HG02642 (cell line): ENCODE measurements around the gene FBXW11.
"Not testable (repeated sequence)": the region's sequence is repeated elsewhere in the genome, so short reads cannot be mapped to it uniquely, and the experiment has no call there.

ENCODE experiments used
- ATAC-seq: cut with Tn5 transposase; IDR thresholded peaks from one replicate; pipeline ENCODE4 v1.9.1; 2021; ENCODE audit warnings: mild to moderate bottlenecking; ENCODE audit not compliant: unreplicated experiment, poor library complexity

Gene FBXW11

GRCh38 chr5:171888051-171888481 lies 118.4 kb downstream of the FBXW11 start:
- ATAC-seq, result no peak

DNA sequence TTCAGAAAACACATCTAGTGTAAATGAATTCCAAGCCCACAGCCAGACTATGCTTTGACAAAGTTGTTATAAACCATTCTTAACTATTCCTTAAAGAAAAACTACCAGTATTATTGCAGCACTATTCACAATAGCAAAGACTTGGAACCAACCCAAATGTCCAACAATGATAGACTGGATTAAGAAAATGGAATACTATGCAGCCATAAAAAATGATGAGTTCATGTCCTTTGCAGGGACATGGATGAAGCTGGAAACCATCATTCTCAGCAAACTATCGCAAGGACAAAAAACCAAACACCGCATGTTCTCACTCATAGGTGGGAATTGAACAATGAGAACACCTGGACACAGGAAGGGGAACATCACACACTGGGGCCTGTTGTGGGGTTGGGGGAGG lies 120.4 kb downstream of the FBXW11 start:
- not testable (repeated sequence) for ATAC-seq

DNA sequence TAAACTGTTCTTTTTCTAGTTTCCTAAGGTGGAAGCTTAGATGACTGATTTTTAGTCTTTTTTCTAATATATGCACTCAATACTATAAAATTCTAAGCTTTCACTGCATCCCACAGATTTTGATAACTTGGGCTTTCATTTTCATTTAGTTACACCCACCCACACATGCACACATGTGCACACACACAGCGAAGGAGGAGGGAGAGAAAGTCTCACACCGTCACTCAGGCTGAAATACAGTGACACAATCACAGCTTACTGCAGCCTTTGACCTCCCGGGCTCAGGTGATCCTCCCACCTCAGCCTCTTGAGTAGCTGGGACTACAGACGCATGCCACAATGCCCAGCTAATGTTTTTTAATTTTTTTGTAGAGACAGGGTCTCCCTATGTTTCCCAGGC lies 124.3 kb downstream of the FBXW11 start:
- ATAC-seq, result no peak

DNA sequence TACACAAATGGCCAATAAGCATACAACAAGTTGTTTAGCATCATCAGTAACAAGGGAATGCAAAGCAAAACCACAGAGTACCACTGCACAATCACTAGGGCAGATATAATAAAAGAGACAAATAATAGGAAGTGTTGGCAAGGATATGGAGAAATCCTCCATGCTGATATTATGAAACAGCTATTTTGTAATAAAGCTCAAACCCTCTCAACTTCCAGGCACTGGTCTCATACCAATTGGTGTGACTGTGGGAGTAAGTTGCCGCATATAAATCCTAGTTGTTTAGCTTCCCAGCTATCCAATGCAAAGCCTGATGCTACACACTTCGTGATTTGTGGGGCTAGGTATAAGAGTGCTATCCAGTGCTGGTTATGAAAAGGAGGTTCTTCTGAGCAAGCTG lies 132.2 kb downstream of the FBXW11 start:
- no peak for ATAC-seq

GRCh38 chr5:171872666-171873065 lies 133.8 kb downstream of the FBXW11 start:
- ATAC-seq, result no peak

DNA sequence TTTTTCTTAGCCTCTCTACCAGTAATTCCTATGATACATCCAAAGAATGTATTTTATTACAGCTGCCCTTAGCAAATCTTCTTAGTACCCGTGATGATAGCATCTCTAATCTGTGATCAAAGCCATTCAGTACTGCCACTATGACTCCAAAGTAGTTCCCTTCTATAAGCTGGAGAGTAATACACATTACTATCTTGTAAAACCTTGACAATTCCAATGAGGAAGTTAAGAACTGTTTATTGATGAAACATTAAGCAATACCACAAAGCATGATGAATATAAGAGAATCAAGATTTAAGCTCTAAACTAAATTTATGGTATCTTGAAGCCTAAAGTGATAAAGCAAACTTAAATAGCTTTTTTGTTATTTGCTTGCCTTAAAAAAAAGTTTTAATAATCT lies 134.7 kb downstream of the FBXW11 start:
- no peak for ATAC-seq

- ATAC-seq, result no peak
Measured at GRCh38 chr5:171869956-171870355, 136.5 kb downstream of the FBXW11 start.

DNA sequence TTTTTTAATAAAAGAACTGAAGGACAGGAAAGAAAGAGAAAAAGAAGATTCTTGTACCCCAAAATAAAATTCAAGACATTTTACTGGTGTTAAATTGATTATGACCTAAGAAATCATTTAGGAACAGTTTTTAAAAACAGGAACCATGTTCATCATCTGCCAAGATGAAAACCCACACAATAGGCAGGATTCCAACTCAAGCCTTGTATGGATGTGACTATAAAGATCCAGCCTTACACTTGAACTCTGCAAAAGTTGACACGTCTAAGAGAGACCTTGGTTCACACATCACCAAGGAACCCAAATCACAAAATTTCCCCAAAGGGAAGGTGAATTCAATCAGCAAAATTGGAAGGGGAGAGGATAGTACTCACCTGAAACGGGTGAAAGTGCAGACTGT lies 138.2 kb downstream of the FBXW11 start:
- no peak for ATAC-seq

GRCh38 chr5:171867786-171868185 lies 138.7 kb downstream of the FBXW11 start:
- ATAC-seq, result no peak

DNA sequence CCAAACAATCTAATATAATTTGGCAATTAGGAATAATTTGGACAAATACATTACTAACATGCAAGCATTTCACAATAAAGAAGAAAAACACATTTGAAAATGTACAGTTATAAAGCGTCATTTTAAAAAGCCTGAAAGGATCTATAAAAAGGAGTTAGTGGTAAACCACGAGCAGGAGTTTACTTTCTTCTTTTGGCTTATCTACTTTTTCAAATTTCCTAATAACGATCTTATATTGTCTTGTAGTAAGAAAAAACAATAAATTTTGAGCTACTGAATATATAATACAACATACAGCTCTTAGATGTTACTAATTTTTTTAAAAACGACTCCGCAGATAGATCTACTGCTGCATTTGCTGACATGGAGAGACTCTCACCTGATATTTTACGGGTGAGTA lies 141.0 kb downstream of the FBXW11 start:
- ATAC-seq, result no peak

GRCh38 chr5:171863935-171864334 lies 142.5 kb downstream of the FBXW11 start:
- no peak for ATAC-seq

DNA sequence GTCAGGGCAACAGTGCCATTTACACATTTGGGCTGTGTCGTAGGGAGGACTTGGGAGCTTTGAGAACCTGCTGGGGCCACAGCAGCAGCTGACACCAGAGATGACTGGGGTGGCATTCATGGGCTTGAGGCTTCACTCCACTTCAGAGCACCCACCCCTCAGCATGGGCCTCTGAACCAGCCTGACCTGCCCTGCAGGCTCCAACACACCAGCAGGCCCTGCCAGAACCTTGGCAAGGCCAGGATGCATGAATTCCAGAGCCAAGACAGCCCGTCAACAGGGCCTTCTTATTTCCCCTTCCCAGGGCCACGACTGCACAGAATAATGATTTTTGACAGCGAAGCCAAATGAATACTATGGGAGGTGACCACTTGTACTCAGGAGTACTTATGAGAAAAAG lies 143.8 kb downstream of the FBXW11 start:
- no peak for ATAC-seq

DNA sequence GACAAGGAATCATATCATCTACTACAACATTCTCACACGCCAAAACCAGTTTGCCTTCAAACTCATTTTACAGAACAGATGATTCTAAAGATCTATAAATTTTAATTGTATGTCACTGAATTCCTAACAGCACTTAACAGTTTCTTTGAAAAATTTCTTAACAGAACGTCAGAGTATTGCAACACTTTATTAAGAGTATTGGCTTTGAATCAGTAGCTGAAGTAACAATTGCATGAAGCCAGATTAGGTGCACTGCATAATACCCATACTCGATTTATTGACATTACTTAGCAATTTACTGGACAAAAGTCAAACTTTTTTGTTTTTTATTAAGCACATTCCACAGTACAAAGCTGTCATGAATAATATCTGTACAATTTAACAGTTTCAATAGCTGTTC lies 145.1 kb downstream of the FBXW11 start:
- no peak for ATAC-seq

DNA sequence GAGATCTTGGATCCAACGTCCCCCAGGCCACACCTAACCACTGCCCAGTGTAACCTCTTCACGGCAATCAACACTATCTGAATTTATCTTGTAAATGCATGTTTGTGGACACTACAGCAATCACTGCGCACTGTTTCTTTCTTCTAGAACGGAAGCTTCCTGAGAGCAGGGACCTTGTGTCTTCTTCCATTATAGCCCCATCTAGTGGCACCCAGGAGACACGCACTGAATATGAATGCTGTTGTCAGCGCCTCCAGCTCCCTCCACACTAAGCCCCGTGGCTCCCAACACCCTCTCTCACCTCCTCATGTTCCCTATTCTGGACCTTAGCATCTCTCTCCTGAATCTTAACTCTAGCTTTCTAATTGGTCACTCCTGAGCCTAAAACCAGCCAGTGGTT lies 148.1 kb downstream of the FBXW11 start:
- no peak for ATAC-seq

DNA sequence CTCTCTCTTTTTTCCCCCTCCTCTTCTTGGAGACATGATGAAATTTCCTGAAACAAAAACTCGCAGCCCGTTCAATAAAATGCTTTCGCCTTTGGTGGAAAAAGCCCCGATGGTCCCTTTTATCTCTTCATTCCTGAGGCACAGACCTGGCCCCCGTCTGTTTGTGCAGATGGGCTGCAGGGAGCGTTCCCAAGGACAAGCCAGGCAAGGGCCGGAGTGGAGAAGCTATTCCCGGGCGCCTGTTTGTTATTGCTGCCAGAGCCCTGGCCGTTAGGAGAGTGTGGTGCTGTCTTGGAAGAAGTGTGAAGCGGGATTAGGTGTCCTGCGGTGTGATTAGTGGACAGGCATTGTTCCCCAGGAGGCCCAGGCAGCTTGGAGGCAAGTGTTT lies 149.0 kb downstream of the FBXW11 start:
- no peak for ATAC-seq

DNA sequence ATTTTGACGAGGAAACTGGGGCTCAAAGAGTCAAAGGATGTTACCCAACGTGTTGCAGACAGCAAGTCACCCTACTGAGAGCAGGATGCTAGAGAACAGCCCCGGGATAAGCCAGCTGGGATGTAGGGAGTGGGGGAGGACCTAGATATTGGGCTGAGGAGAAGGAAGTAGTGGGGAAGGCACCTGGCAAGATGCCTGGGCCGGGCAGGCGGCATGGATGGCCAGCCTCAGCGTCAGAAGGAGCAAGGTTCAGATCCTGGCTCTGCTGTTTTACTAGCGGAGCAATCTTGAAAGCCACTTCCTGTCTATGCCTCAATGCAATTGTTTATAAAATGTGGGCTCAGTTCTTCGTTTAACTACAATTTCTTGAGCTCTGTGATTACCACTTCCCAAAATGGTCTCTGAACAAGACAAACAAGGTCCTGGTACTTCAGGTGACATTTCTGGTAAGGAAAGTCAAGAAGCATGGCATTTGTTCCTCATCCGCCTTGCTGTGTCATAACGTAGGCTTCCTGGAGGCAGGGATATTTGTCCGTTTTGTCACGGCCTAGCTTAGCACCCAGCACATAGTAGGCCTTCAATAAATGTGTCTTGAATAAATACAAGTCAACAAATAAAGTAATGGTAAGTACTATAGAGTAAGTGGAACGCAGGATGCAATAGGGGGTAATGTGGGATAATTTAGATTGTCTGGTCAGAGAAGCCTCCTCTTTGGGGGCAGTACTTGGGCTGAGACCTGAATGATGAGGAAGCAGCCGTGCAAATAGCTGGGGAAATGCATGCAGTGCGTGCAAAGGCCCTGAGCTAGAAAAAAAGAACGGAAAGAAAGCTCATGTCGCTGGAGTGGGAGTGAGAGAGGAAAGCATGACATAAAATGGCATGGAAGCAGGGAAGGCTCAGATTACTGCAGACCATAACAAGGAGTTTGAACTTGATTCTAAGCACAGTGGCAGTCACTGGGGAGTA lies 150.4 kb downstream of the FBXW11 start:
- no peak for ATAC-seq

DNA sequence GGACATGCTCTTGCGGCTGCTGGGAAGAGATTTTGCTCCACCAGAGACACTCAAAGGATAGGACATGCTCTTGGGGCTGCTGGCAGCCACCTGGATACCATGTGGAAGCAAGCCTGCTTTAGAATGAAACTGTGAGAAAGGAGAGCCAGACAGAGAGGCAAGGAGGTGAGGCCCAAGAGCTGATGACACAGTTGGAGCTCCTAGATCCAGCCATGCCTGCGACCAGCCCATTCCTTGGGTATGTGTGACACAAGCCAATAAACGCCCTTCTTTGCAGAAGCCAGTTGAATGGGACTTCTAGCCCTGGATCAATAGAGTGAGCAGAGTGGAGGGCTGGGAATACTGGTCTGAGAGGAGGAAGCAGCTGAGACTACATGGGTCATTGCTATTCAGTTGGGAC lies 151.2 kb downstream of the FBXW11 start:
- ATAC-seq, result no peak

GRCh38 chr5:171852255-171852681 lies 154.2 kb downstream of the FBXW11 start:
- no peak for ATAC-seq

DNA sequence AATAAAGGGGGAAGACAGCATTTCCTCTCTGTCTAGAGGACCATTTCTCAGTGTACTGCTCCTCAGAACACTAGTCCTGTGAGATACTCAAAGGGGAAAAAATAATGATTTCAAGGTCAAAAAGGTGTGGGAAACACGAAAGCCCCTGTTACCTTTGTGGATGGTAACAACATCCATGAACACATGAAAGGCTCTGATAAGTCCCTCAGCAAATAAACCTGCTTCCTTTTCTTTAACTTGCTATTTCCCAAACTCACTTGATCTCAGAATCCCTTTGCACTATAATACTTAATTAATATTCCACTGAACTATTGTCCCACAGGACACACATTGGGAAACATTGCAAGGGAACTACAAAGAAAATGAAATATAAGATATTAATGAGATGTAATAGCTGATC lies 155.2 kb downstream of the FBXW11 start:
- no peak for ATAC-seq

DNA sequence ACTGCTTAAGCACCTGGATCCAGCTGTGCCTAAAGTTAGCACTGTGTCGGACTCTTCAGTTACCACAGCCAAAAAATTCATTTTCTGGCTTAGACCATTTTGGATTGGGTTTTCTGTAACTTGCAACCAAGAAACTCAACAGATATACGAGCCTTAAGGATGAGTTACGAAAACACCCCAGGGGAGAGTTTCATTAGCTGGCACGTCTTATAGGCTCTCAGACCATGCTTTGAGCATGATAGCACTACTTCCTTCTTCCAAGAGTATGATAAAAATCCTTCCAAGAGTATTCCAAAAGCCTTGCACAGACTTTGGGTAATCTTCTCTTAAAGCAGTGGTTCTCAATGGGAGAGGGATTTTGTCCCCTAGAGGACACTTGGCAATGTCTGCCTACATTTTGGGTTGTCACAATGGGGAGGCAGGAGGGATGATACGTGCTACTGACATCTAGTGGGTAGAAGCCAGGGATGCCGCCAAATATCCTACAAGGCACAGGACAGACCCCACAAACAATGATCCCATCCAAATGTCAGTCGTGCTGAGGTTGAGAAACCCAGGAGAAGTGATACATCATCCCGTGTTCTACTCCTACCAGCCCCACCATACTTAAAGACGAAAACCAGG lies 156.0 kb downstream of the FBXW11 start:
- no peak for ATAC-seq

- ATAC-seq, result no peak
Measured at GRCh38 chr5:171849585-171850323, 156.7 kb downstream of the FBXW11 start.
